ENCODE data around the gene RAB11FIP3.
A peak's percentile ranks its signal among the peaks of the same experiment; 100 is the strongest.
"Not testable (repeated sequence)": the region's sequence is repeated elsewhere in the genome, so short reads cannot be mapped to it uniquely, and the experiment has no call there.

The RAB11FIP3 gene, protein sequence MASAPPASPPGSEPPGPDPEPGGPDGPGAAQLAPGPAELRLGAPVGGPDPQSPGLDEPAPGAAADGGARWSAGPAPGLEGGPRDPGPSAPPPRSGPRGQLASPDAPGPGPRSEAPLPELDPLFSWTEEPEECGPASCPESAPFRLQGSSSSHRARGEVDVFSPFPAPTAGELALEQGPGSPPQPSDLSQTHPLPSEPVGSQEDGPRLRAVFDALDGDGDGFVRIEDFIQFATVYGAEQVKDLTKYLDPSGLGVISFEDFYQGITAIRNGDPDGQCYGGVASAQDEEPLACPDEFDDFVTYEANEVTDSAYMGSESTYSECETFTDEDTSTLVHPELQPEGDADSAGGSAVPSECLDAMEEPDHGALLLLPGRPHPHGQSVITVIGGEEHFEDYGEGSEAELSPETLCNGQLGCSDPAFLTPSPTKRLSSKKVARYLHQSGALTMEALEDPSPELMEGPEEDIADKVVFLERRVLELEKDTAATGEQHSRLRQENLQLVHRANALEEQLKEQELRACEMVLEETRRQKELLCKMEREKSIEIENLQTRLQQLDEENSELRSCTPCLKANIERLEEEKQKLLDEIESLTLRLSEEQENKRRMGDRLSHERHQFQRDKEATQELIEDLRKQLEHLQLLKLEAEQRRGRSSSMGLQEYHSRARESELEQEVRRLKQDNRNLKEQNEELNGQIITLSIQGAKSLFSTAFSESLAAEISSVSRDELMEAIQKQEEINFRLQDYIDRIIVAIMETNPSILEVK

DNA sequence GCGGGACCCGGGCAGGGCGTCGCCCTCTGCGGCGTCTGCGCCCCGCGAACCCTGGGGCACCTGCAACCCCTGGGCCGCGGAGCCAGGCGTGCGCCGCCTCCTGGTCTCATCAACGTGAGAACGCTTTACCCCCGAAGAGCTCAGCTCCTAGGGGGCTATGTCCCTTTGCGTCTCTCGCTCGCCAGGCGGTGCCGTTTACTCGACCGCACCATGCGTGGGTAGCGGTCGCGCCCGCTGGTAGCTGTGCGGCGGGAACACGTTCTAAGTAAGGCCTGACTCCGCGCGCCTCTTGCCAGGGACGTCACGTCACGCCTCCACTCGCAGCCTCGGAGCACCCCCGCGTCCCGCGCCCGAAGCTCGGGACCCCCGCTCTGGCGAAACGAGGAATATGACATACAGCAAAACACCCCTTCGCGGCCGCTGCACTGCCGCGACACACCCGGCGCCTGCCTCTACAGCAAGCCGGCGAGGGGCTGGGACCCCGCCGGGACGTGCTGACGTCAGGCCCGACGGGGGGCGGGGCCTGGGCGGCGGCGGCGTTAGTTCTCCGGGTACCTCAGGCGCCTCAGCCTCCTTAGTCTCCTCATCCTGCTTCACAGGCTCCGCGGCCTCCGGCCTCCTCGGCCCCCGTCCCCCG lies at the start of gene RAB11FIP3:
TSS of gene RAB11FIP3 (plus strand) at position 568 of the 637 bp plus-strand sequence. CDS start 358 bp downstream, outside the sequence.
- peak; percentile 86 to 91 for DNase-seq

DNA sequence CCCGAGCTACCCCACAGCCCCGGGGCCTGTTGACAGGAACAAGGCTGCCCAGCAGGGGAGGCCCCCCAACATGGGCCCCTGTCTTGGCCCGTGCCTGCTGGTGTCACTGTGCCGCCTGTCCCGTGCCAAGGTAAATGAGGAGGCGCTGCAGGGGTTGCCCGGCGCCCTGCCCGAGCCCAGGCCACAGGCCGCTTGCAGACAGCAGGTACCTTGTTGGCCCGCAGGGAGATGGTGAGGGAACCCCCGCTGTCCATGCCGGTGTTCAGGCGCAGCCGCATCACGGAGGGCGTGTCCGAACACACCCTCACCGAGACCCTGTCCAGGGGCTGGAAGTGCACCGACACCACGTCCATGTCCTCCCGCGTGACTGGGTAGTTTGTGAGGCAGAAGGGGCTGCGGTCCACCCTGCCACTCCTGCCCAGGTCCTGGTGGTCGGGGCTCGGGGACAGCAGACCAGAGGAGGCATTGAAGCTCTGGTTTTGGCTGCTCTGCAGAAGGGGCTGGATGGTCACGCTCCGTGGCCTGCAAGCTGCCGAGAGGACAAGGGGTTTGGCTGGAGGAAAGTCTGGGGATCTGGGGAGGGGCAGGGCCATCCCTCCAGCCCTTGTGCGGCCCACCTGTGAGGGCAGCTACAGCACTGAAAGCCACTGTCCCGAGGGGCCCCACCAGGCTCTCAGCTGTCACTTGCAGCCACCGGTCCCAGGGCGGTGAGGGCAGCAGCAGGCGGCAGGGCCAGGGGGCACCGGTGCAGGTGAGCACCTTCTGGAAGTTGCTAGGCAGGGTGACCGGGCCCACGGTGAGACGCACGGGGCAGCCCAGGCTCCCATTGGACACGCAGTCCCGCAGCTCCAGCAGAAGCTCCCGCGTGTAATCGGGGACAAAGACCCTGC lies 49.3 kb upstream of the RAB11FIP3 start:
- no peak for DNase-seq

DNA sequence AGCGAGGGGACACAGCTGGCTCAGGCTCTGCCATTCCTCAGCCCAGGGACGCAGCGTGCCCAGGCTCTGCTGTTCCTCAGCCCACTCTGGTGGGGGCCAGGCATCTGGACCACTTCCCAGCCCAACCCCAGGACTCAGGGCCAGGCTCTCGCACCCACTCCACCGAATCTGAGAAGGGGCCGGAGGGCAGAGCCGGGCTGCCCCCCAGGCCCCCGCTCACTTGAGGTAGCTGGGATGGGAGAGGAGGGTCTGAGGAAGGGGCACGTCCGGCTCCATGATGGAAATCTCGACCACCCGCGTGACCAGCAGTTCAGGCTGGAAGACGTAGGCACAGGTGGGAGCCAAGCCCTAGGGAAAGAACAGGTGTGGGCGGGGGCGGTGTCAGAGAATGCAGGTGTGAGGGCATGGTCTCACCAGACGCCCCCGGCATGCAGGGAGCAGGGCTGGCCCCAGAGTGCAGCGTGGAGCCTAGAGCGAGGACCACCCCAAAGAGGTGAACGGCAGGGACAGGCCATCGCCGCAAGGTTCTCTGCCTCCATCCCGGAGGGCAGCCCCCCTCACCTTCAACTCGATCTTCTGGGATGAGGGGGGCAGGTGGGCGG lies 48.5 kb upstream of the RAB11FIP3 start:
- no peak for DNase-seq

DNA sequence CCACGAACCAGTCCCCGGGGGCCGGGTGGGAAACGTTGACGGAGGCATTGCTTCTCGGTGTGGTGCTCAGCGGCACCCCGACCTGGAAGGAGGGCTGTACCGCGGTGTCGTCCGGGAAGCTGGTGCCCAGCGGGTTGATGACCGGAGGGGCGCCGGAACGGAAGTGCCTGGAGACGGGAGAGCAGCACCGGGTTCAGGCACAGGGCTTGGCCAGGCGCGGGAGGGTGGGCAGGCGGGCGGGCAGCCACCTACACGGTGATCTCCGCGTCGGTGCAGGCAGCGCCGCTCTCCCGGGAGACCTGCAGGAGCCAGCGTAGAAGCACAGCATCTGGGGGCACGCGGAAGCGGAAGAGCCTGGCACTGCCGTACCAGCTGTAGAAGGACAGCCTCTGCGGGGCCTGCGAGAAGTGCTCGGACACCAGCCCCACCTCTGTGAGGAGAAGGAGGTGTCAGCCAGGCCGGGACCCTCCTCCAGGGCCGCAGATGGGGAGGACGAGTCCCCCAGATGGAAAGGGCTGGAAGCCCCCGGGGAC lies 48.0 kb upstream of the RAB11FIP3 start:
- no peak for DNase-seq

DNA sequence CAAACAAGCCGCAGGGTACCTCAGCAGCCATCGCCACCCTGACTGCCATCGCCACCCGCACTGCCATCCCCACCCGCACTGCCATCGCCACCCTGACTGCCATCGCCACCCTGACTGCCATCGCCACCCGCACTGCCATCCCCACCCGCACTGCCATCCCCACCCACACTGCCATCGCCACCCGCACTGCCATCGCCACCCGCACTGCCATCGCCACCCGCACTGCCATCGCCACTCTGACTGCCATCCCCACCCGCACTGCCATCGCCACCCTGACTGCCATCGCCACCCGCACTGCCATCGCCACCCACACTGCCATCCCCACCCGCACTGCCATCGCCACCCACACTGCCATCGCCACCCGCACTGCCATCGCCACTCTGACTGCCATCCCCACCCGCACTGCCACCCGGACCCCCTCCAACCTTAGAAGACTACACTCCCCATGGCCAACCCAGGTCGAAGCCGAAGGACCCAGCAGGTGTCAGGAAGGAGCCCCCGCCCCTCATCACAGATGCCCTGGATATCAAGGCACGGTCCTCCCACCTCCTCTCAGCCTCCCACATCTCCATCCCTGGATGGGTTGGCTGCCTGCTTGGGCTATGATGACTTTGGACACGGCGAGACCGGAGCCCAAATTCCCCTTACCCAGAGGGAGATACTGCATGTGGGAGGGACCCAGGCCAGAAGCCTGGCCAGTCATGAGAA lies 47.2 kb upstream of the RAB11FIP3 start:
- not testable (repeated sequence) for DNase-seq

DNA sequence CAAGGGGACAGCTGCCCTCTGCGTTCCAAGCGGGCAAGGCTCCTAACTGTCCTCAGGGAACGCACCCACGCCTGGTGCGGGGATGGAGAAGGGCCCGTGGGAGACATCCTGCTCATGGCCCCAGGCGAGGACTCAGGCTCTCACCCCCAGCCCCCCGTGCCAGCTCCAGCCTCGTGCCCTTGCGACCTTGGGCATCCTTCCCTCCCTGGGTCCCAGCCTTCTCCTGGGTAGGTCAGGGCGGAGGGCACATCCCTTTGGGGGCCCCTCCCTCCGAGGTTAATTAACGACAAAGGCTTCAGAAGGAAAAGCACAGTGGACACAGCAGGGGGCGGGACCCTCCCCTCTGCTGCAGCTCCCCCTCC lies 46.6 kb upstream of the RAB11FIP3 start:
- no peak for DNase-seq

DNA sequence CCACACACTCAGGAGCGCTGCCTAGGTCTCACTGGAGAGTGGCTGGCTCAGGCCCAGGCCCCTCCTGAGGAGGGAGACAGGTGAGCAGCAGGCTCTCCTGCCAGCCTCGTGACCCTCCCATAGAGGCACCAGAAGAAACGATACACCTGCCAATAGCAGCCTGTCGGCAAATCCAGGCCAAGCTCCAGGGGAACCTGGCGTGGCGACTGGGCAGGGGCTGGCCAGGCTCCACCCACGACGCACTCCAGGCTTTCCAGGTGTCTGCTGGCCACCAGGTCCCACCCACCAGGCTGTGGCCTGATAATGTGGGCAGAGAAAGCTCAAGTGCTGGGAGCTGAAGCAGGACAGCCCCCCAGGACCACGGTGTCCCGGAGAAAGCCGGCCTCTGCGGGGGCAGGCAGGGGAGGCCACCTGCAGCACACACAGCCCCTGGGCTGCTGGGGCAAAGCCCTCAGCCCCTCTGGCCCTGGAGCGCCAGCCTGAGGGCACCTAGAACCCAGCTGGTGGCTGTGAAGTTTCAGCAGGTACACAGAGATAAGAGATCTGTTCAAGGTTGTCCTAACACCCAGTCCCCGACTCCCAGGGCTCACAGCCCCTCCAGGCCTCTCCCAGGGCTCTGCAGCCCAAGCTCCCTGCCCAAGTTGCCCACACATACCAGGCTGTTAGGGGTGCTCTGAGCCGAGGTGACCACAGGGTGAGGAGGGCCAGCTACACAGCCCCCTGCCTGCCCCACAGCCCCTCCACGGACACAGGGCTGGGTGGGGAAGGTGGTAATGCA lies 46.1 kb upstream of the RAB11FIP3 start:
- DNase-seq, result no peak

DNA sequence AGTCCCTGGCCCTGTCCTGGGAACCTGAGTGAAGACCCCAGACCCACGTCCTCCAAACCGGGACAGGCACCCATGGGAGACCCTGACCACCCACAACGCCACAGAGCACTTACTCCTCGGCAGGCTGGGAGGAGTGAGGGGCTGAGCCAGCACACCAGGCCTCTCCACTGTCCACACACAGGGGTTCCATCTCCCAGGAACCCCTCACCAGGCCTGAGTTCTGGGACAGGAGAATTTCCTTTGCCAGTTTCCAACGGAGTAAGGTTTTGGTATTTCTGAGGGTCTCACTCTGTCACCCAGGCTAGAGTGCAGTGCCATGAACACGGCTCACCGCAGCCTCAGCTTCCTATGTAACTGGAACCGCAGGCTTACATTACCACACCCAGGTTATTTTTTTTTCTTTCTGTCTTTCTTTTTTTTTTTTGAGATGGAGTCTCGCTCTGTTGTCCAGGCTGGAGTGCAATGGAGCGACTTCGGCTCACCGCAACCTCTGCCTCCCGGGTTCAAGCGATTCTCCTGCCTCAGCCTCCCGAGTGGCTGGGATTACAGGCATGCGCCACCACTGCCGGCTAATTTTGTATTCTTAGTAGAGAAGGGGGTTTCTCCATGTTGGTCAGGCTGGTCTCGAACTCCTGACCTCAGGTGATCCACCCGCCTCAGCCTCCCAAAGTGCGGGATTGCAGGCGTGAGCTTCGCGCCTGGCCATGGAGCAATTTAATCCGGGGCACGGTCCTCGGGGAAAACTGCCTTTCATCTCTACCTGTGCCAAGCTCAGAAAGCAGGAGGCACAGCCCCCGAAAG lies 45.3 kb upstream of the RAB11FIP3 start:
- DNase-seq, result no peak

DNA sequence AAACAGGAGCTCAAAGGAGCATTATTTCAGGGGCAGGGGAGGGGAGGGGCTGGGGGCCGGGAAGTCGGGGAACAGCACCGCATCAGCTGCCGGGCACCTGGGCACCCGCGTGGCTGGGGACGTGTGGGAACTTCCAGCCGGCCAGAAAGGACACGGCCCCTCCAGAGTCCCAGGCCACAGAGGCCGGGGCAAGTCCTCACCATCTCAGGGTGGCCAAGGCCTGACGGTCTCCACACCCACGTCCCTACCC lies 44.8 kb upstream of the RAB11FIP3 start:
- DNase-seq, result no peak

DNA sequence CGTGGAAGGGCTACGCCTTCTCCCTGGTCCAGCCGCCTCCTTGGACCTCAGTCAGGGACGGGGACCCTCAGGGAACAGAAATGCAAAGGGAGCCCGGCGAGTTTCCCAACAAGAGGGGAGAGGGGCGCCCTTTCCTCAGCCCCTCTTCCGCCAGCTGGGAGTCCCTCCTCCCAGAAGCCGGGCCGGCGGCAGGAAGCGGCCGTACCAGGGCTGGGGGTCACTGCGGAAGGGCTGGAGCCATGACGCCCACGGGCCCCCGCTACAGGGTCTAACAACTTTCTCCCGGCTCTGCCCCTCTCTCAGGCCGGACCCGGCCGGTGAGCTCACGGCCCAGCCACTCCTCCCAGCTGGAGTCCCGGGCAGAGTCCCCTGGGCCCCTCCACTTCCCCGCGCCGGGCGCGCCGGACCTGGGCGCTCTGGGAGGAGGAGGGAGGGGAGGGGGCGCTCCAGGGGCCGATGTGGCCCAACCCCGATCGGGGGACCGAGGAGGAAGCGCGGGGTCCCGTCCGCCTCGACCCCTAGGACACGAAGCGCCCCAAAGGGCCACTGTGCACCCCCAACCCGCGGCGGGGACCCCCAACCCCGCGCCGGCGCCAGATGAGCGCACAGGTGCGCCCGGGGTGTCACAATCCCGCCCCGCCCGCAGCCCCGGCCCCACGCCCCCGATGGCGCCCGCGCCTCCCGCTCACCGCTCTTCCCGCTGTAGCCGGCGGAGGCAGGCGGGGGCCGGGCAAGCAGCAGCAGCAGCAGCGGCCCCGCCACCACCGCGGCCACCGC lies 44.2 kb upstream of the RAB11FIP3 start:
- peak in 1 of 2 donors; percentile 44 for DNase-seq

DNA sequence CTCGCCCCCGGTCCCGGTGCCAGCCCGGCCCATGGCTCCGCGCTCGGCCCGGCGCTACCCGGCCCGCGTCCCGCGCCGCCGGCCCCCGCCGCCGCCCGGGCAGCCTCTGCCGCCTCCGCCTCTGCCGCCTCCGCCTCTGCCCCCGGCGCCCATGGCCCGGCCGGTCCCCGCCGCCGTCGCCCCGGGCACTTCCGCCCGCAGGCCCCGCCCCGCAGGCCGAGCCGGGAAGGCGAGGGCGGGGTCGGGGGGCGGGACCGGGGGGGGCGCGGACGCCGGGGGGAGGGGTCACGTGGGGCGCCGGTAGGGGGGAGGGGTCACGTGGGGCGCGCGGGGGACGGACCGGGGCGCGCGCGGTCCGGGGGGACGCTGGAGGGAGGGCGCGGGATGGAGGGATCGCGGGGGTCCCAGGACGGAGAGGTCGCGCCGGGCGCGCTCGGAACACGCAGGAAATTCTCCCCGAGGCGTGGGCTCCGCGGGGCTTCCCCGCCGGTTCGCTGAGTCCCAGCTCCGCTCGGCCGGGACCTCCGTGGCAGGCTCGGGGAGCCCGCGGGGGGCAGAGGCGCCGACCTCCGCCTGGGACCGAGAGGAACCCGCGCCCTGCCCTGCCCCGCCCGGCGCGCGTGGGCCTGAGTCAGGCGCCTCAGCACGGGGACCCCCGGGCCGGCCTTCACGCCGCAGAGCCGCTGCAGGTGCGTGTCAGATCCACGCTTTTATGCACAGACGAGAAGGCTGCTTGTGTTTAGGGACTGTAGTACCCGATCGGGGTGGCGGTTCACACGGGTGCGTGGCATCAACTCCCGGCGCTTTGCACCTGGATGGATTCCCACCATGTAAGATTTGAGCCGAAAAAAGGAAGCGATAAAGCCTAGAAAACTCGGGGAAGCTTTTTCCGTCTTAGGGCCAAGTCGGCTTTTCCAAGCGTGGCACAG lies 43.4 kb upstream of the RAB11FIP3 start, which contains the start of gene PGAP6:
TSS of gene PGAP6 (minus strand) at position 190 of the 929 bp plus-strand sequence. CDS start at position 33, 157 bp downstream.
- peak; percentile 65 to 75 for DNase-seq

DNA sequence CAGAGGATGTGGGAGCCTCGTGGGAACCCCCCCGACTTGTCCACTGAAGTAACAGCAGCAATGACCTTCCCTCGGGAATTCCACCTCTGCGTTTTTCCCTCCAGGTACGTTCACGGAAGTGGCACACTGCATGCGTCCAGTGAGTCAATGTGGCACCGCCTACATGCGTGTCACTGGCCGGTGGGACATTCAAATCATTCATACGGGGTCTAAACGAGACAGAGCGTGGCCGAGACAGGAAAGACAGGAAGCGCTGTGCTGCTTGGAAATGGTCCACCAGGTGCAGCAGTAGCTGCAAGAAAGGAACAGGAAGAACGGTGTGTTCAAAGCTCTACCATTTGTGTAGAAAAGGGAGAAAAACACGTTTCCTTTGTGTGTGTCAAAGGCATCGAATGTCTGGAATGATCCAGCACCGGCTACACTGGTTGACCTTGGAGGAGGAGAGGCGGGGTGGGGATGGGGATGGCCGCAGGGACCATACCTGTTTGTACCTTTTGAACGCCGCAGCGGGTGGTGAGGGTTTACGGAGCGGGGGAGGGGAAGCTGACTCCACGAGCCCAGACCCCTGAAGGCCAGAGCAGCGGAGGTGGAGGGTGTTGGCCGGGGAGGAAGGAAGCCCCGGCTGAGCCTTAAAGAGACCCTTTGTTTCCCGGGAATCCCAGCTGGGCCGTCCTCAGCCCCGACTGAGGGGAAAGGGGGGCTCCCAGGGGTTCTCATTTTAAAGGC lies 42.0 kb upstream of the RAB11FIP3 start:
- peak; percentile 49 to 56 for DNase-seq

DNA sequence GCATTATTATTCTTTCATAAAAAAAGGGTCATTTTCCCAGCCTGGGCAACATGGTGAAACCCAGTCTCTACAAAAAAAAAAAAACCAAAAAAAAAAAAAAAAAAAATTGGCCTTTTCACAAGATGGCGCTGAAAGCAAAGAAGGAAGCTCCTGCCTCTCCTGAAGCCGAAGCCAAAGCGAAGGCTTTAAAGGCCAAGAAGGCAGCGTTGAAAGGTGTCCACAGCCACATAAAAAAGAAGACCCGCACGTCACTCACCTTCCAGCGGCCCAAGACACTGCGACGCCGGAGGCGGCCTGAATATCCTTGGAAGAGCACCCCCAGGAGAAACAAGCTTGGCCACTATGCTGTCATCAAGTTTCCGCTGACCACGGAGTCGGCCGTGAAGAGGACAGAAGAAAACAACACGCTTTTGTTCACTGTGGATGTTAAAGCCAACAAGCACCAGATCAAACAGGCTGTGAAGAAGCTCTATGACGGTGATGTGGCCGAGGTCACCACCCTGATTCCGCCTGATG lies 38.8 kb upstream of the RAB11FIP3 start:
- DNase-seq, result no peak

DNA sequence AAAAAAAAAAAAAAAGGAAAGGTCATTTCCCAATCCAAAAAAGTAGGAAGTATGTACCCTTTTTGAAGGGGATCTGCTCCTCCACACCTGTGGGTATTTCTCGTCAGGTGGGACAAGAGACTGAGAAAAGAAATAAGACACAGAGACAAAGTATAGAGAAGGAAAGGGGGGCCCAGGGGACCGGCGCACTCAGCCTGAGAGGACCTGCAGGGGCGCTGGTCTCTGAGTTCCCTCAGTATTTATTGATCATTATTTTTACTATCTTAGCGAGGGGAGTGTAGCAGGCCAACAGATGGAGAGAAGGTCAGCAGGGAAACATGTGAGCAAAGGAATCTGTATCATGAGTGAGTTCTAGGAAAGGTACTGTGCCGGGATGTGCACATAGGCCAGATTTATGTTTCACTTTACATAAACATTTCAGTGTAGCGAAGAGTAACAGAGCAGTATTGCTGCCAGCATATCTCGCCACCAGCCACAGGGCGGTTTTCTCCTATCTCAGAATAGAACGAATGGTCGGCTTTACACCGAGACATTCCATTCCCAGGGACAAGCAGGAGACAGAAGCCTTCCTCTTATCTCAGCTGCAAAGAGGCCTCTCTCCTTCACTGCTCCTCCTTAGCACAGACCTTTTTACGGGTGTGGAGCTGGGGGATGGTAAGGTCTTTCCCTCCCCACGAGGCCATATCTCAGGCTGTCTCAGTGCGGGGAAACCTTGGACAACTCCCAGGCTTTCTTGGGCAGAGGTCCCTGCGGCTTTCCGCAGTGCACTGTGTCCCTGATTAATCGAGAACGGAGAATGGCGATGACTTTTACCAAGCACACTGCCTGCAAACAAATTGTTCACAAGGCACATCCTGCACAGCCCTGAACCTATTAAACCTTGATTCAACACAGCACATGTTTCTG lies 37.4 kb upstream of the RAB11FIP3 start:
- DNase-seq, result not testable (repeated sequence)

DNA sequence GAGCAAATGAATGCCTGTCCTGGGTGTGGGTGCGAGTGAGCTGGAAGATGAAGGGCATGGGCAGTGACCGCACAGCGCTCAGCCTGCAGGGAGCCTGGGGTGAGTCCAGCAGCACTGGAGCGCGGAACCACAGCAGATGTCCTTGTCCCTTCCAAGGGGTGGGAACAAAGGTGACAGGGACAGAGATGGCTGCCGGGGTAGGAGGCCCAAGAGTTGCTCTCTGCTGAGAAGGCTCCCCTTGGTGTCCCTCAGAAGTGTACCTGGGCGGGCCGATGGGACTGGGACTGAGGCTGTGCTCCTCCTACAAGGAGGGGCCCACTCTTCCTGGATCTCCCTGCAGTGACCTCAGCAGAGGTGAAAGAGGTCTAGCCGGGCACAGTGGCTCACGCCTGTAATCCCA lies 36.1 kb upstream of the RAB11FIP3 start:
- DNase-seq, result no peak

DNA sequence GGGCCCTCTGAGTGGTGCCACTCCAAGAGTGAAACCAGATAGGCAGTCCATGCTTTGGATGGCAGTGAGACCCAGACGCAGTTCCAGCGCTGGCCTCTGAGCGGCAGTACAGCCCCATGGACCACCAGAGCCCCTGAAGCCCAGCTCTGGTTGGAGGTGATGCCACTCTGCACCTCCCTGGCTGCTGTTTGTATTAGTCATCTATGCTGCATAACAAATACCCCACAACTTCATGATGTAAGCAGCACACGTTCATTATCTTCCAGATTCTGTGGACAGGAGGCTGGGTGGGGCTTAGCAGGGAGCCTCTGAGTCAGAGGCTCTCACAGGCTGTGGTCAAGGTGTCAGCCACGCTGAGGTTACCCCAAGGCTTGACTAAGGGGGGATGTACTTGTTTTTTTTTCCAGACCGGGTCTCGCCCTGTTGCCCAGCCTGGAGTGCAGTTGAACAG lies 33.5 kb upstream of the RAB11FIP3 start:
- peak; percentile 82 to 88 for DNase-seq

Measured in stimulated activated CD4-positive, alpha-beta T cell treated with anti-CD3 and anti-CD28 coated beads, Interleukin-2, amount 100 ng/mL, for 24 hours (primary cell).